HG03064 (cell line): Measurements from ENCODE around the gene XG.
A peak's percentile ranks its signal among the peaks of the same experiment; 100 is the strongest.

Experiments used
- ATAC-seq: cut with Tn5 transposase; IDR thresholded peaks from one replicate; pipeline ENCODE4 v1.9.1; 2021; ENCODE audit warnings: low read depth; ENCODE audit not compliant: unreplicated experiment

The XG gene

GRCh38 chrX:2811271-2811670, 59.4 kb downstream of the XG start:
- no peak for ATAC-seq

GRCh38 chrX:2812161-2812907, 60.5 kb downstream of the XG start:
- ATAC-seq, result peak; percentile 65

GRCh38 chrX:2817036-2817435, 65.2 kb downstream of the XG start:
- ATAC-seq, result no peak

DNA sequence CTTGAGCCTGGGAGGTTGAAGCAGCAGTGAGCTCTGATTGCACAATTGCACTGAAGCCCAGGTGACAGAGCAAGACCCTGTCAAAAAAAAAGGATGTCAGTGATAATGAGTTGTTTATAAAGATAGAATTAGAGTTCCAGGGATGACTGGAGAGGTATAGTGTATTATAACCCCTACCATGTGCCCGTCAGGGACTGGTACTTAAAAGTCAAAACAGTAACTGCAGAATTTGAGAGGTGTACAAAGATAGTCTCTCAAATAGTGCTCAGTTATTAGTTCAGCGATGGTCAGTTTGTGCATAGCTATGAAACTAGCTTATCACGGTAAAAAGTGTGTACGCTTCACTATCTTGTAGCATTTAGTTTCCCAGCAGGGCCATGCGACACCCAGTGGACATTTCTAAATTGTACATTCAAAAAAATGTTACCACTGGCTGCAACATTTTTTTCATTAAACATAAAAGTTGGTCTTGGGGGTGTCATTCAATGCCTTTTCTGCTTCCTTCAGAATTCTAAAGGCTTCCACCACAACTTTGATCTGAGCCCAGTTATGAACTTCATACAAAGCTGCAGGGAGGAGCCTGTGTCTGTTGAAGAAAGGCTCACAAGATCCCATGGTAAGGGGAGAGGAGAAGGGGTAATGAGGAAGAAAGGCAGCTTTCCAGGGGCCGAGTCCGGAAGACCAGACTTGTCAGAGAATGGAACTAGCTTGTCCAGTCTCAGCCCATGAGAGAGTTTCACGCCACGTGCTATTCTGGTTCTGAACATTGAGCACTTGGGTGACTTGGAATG, 67.7 kb downstream of the XG start:
- no peak for ATAC-seq

- no peak for ATAC-seq
These were observed 68.4 kb downstream of the XG start for GRCh38 chrX:2820136-2820771.

- ATAC-seq, result no peak
These were observed 72.1 kb downstream of the XG start for GRCh38 chrX:2823795-2824386.

DNA sequence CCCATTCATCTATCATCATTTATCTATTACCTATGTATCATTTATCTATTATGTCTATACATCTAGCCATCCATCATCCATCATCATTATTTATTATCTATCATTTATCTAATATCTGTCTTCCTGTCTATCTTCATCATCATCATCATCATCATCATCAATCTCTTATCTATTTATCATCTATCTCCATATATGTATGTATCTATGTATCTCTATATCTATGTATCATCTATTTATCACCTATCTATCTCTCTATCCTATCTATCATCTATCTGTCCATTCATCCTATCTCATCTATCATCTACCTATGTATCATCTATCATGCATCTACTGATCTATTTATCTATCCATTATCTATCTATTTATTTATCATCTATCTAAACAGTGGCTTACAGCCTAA, 73.0 kb downstream of the XG start:
- no peak for ATAC-seq

- no peak for ATAC-seq
These were observed 76.6 kb downstream of the XG start, which contains the start of gene GYG2 for GRCh38 chrX:2828344-2828958. TSS of gene GYG2 (plus strand) at chrX:2828930. CDS start at chrX:2830189, 1,259 bp downstream.

GRCh38 chrX:2828959-2829411, 77.1 kb downstream of the XG start:
- ATAC-seq, result no peak

- ATAC-seq, result no peak
These were observed 77.8 kb downstream of the XG start for GRCh38 chrX:2829469-2830246.

- ATAC-seq, result no peak
These were observed 79.8 kb downstream of the XG start for GRCh38 chrX:2831471-2832228.

DNA sequence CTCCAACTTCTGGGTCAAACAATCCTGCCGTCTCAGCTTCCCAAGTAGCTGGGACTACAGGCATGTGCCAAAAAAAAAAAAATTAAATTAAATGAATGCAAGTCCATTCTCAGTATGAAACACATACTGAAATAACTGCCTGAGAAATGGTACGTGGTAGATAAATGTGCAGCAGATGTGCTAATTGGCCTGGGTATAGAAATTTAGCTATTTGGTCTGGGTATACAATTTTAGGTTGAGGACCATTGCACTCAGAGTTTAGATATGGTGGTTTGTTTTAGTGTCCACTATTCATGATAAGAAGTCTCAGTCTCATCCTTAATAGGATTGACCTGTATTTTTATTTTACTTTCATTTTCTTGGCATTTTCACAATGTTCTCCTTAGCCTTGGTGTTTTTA, 86.1 kb downstream of the XG start:
- no peak for ATAC-seq

DNA sequence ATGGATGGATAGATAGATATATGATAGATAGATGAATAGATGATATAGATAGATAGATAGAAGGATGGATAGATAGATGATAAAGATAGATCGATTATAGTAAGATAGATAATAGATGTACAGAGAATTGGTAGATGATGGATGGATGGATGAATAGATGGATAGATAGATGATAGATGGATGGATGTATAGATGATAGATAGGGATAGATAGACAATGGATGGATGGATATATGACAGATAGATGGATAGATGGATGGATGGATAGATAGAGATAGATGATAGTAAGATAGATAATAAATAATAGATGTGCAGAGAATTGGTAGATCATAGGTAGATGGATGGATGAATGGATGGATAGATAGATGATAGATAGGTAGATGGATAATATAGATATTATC, 89.1 kb downstream of the XG start:
- ATAC-seq, result no peak

GRCh38 chrX:2841537-2841936, 89.7 kb downstream of the XG start:
- ATAC-seq, result no peak

DNA sequence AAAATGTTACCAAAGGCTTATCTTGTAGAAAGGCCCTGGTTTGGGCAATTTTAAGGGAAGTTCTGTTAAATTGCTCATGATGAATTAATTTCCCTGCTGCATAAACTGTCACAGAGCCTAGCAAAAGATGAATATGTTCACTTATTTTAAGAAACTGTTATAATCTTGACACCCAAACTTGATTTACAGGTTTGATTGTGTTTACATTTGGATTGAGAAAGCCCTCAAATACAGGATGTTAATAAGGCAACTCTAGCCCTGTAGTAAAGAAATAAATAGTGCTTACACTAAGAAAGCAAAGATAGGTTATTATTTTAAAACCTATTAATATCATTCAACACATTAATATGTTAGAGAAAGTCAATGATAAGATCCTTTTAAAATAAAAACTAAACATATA, 95.2 kb downstream of the XG start:
- no peak for ATAC-seq

GRCh38 chrX:2848871-2849301, 97.0 kb downstream of the XG start:
- ATAC-seq, result no peak

DNA sequence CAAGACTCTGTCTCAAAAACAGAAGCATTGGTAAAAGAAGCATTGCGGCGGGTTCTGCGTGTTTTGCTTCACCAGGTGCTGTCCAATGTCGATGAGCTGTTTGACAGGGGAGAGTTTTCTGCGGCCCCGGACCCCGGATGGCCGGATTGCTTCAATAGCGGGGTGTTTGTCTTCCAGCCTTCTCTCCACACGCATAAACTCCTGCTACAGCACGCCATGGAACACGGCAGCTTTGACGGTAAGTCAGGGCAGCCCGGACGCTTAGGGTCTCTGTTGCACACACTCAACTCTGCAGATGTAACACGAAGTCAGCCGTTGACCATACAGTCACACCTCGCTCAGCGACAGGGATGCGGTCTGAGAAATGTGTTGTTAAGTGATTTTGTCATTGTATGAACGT, 103.1 kb downstream of the XG start:
- no peak for ATAC-seq

DNA sequence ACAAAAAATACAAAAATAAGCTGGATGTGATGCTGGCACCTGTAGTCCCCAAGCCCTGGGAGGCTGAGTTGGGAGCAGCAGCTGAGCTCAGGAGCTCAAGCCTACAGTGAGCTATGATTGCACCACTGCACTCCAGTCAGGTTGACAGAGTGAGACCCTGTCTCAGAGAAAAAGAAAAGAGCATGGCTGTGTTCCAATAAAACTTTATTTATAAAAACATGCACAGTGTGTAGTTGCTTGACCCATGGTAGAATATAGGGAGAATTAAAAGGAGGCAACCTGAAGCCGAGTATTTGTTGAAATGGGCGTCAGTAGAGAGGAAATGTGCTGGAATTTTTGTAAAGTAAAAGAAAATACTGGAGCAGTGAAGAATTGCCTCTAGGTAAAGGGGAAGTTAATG, 103.9 kb downstream of the XG start:
- no peak for ATAC-seq

DNA sequence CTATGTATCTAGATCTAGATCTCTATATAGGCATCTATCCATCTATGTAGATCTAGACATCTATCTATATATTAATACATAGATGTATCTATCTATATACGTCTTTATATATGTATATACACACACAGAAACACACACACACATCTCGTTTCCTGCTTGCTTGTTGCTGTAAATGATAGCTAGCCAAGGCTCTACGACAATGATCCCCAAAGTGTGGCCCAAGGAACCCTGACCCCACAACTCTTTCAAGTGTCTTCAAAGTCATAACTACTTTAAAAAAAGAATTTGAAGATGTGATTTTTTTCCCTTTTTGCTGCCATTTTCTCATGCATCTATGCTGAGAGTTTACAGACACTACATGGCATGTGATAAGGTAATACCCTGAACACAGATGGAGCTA, 105.7 kb downstream of the XG start:
- ATAC-seq, result no peak
